HG03575 (cell line): ENCODE results near the gene JOSD1.

Source experiments
- ATAC-seq: cut with Tn5 transposase; IDR thresholded peaks from one replicate; pipeline ENCODE4 v1.9.1; 2021; ENCODE audit not compliant: unreplicated experiment, insufficient number of reproducible peaks, low FRiP score; ENCODE audit errors: extremely low read depth

Gene JOSD1

GRCh38 chr22:38700789-38701628, at the start of gene JOSD1:
Gene JOSD1 (minus strand): TSS chr22:38700943. CDS start chr22:38699987, 956 bp downstream.
- no peak for ATAC-seq

GRCh38 chr22:38750104-38750503, 49.4 kb upstream of the JOSD1 start:
- ATAC-seq: no peak

GRCh38 chr22:38748487-38749136, 47.9 kb upstream of the JOSD1 start:
- ATAC-seq: no peak

- ATAC-seq: no peak
Measured at GRCh38 chr22:38745676-38746460, 45.1 kb upstream of the JOSD1 start.

GRCh38 chr22:38744981-38745380, 44.2 kb upstream of the JOSD1 start:
- ATAC-seq: no peak

- no peak for ATAC-seq
Measured at GRCh38 chr22:38742176-38742942, 41.6 kb upstream of the JOSD1 start.

GRCh38 chr22:38741576-38741975, 40.8 kb upstream of the JOSD1 start:
- no peak for ATAC-seq

GRCh38 chr22:38741166-38741565, 40.4 kb upstream of the JOSD1 start:
- ATAC-seq: no peak

- ATAC-seq: no peak
Measured at GRCh38 chr22:38740754-38741153, 40.0 kb upstream of the JOSD1 start.

GRCh38 chr22:38740116-38740723, 39.5 kb upstream of the JOSD1 start:
- ATAC-seq: no peak

GRCh38 chr22:38739300-38740055, 38.7 kb upstream of the JOSD1 start:
- ATAC-seq: no peak

- no peak for ATAC-seq
Measured at GRCh38 chr22:38738475-38739070, 37.8 kb upstream of the JOSD1 start.

- no peak for ATAC-seq
Measured at GRCh38 chr22:38737302-38738060, 36.7 kb upstream of the JOSD1 start.

GRCh38 chr22:38736257-38736570, 35.5 kb upstream of the JOSD1 start:
- ATAC-seq: no peak

GRCh38 chr22:38735465-38736256, 34.9 kb upstream of the JOSD1 start:
- ATAC-seq: no peak

GRCh38 chr22:38735126-38735464, 34.4 kb upstream of the JOSD1 start:
- ATAC-seq: no peak
